ENCODE measurements around the gene RAB10.
"Not testable (repeated sequence)": the region's sequence is repeated elsewhere in the genome, so short reads cannot be mapped to it uniquely, and the experiment has no call there.

RAB10 gene

DNA sequence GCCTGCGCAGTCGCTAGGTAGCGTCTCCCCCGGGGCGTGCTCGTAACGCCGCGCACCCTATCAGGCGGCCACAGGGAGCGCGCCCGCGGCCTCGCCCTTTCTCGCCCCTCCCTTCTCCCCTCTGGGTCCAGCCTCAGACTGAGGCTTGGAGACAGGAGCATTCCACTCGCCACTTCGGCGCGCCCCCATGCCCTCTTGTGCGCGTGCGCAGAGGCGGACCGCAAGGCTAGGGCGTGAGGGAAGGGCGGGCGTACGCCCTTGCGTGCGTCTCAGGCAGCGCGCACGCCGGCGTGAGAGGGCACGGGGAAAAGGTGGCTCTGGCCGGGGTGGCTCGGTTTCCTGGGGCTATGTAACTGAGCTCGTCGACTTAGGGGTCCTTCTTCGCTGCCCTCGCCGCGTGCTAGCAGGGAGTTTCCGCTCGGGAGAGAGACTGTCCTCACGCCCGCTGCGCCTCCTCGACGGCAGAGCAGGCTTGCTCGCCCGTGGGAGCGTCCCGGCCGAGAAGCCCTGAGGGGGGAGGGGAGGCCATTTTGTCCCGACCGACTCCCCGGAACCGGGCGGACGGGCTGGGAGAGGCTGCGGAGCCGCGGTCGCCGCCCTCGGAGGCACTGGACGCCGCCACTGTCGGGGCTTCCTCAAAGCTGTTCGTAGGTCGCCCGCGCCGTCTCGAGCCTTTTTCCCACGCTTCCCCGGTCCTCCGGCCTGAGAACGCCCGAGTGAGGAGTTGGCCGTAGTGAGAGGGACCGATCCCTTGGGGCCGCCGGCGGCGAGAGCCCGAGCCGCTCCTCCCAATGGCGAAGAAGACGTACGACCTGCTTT lies at the start of gene RAB10:
Gene RAB10 (plus strand): TSS at position 267 of the 819 bp plus-strand sequence. CDS start 525 bp downstream, at position 792.
- H3K4me3 ChIP-seq (ENCODE audit: low read depth, low read length), result peak within 1 kb of the TSS; percentile 99
- peak; percentile 96 for DNase-seq (ENCODE audit: low read depth)

DNA sequence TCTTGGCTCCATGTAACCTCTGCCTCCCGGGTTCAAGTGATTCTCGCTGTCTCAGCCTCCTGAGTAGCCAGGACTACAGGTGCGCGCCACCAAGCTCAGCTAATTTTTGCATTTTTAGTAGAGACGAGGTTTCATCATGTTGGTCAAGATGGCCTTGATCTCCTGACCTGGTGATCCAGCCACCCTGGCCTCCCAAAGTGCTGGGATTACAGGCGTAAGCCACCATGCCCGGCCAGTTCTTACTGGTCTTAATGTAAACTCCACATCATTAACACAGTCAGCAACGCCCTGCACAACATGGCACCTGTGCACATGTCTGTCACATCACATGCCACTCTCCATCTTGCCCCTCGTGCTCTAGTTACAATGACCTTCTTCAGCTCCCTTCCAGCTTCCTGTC lies 45.8 kb upstream of the RAB10 start:
- H3K4me3 ChIP-seq (ENCODE audit: low read depth, low read length), result no peak overlapping the region
- DNase-seq (ENCODE audit: low read depth), result no peak

DNA sequence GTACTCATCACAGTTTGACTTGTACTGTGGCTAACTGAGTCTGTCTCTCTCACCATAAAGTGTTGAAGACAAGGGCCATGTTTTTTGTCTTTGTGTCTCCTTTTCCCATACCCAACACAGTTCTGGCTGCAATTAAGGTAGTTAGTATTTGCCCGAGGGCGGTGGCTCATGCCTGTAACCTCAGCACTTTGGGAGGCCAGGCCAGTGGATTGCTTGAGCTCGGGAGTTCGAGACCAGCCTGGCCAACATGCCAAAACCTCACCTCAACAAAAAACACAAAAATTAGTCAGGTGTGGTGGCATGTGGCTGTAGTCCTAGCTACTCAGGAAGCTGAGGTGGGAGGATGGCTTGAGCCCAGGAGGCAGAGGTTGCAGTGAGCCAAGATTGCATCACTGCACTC lies 44.7 kb upstream of the RAB10 start:
- DNase-seq (ENCODE audit: low read depth), result no peak

DNA sequence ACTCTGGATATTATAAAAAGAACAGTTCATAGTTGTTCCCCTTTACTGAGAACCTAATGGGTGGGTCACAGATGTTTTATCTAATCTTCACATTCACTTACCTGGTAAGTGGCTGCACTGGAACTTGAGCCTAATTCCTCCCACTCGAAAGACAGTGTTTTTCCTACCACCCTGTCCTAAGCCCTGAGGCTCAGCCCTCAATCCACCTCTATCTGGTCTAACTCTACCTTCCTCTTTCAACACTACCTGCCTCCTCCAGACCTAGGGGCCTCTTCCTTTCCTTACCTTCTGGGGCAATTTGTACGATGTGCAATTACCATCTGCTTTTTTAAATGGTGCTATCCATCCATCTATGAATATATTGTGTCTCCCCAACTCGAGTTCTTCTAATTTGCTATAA lies 41.9 kb upstream of the RAB10 start:
- no peak overlapping the region for H3K4me3 ChIP-seq (ENCODE audit: low read depth, low read length)
- no peak for DNase-seq (ENCODE audit: low read depth)

More for the DNA sequence above, 44.7 kb upstream of the RAB10 start:
- no peak overlapping the region for H3K4me3 ChIP-seq (ENCODE audit: low read depth, low read length)

DNA sequence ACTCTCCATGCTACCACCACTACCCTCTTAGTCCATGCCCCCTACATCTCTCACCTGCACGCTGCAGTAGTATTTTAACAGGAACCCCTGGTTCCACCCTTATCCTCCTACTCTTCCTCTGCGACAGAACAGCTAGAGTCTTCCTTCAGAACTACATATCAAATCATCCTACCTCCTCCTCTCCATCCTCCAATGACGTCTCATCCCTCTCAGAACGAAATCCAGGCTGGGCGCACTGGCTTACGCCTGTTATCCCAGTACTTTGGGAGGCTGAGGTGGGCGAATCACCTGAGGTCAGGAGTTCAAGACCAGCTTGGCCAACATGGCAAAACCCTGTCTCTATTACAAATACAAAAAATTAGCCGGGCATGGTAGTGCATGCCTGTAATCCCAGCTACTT lies 41.3 kb upstream of the RAB10 start:
- H3K4me3 ChIP-seq (ENCODE audit: low read depth, low read length), result no peak overlapping the region
- DNase-seq (ENCODE audit: low read depth), result no peak

DNA sequence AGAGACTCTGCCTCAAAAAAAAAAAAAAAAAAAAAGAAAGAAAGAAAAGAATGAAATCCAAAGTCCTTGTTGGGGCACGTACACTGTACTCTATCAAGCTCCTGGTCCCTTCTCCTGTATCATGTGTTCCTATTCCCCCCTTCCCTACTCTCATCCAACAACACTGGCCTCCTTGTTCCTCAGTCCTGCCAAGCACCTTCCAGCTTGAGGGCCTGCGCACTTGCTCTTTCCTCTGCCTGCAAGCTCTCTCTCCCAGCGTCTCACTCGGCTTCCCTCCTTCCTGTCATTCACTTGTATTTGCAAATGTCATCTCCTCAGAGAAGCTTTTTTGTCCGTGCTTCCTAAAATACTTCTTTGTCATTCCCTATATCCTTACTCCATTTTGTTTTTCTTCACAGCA lies 40.8 kb upstream of the RAB10 start:
- H3K4me3 ChIP-seq (ENCODE audit: low read depth, low read length), result no peak overlapping the region

DNA sequence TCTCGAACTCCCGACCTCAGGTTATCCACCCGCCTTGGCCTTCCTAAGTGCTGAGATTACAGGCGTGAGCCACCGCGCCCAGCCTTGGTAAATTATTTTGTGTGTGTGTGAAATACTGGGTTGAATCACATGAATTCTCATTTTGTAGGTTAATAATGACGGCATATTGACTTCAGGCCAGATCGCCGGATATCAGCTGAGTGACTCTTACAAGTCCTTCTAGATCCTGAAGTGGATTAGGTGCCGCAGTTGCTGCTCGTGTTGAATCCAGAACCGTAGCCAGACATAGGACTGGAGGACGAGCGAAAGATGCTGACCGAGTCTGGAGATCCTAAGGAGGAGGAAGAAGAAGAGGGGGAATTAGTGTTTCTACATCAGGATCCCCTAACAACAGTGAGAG lies 39.4 kb upstream of the RAB10 start:
- no peak overlapping the region for H3K4me3 ChIP-seq (ENCODE audit: low read depth, low read length)
- no peak for DNase-seq (ENCODE audit: low read depth)

More for the DNA sequence above, 40.8 kb upstream of the RAB10 start:
- no peak for DNase-seq (ENCODE audit: low read depth)

DNA sequence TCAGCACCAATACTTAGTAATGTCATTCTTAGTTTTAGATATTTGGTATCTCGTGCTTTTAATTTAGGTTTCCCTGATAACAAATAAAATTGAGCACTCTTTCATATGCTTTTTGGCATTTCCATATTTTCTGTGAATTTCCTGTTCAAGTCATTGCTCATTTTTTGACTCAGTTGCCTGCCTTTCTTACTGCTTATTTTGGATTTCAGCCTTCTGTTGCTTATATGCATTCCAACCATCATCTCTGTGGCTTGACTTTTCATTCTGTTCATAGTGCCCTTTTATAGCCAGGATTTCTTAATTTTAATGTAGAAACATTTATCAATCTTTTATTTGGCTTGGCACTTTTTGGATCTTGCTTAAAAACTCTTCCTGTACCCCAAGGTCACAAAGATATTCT lies 37.0 kb upstream of the RAB10 start:
- no peak overlapping the region for H3K4me3 ChIP-seq (ENCODE audit: low read depth, low read length)

DNA sequence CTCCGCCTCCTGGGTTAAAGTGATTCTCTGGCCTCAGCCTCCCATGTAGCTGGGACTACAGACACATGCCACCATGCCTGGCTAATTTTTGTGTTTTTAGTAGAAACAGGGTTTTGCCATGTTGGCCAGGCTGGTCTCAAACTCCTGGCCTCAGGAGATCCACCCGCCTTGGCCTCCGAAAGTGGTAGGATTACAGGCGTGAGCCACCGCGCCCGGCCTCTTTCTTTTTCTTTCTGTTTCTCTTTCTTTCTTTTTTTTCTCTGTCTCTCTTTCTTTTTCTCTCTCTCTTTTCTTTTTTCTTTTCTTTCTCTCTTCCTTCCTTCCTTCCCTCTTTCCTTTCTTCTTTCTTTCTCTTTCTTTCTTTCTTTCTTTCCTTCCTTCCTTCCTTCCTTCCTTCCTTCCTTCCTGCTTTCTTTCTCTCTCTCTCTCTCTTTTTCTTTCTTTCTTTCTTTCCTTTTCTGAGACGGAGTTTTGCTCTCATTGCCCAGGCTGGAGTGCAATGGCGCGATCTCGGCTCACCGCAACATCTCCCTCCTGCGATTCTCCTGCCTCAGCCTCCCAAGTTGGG lies 35.0 kb upstream of the RAB10 start:
- DNase-seq (ENCODE audit: low read depth); H3K4me3 ChIP-seq (ENCODE audit: low read depth, low read length): not testable (repeated sequence)

More for the DNA sequence above, 37.0 kb upstream of the RAB10 start:
- no peak for DNase-seq (ENCODE audit: low read depth)

DNA sequence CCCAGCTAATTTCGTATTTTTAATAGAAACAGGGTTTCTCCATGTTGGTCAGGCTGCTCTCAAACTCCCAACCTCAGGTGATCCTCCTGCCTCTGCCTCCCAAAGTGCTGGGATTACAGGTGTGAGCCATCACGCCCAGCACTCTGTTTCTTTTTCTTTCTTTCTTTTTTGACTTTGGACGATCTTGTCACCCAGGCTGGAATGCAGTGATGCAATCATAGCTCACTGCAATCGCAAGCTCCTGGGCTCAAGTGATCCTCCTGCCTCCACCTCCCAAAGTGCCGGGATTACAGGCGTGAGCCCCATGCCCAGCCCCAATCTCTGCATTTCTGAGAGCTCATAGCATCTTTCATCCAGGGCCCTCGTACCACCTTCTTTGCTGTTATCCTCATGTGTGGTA lies 34.5 kb upstream of the RAB10 start:
- not testable (repeated sequence) for H3K4me3 ChIP-seq (ENCODE audit: low read depth, low read length); DNase-seq (ENCODE audit: low read depth)

DNA sequence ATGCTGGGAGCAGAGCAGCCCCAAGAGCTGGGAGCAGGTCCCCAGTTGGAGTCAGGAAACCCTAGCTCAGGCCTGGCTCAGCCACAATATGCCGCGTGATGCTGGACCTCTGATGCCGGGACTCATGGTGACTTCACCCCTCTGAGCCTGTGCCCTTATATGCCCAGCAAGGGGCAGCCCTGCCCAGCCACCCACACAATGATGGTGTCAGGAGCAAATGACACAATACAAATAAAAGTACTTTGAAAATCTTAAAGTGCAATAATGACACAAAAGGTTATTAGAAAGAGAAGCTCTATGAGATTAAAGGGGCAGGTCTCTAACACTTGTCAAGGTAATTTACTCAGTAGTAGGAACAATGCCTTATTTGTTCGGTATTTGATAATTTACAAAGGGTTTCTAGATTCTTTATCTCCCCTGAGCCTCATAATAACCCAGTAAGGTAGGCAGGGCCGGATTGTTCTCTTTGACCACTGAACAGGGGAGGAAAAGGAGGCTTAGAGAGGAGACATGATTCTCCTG lies 33.3 kb upstream of the RAB10 start:
- no peak for DNase-seq (ENCODE audit: low read depth)
- no peak overlapping the region for H3K4me3 ChIP-seq (ENCODE audit: low read depth, low read length)

DNA sequence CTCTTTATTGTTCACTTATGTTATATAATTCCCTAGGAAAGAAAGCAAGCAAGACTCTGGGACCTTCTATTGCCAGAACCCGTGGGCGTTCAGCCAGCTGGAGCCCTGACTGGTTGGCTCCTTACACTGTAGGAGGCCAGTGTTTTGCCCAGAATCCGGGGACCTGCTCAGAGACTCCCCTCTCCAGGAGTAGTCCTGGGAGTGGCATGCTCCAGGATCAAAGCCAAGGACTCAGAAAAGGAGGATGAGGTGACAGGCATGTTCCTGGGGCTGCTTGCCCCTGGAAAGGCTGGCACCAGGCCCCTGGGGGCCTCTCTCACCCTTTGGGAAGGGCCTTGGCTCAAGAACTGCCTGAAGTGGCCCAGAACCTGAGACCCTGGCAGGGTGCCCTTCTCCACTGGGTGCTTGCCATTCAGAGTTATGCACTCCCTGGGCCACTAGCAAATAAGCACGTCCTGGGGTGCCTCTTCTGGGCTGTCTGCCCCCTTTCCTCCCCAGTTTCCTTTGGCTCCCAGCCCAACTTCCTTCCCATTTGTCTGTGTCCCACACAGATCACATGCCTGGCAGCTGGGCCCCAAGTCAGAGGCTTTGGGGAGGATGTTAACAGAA lies 32.0 kb upstream of the RAB10 start:
- H3K4me3 ChIP-seq (ENCODE audit: low read depth, low read length), result no peak overlapping the region
- no peak for DNase-seq (ENCODE audit: low read depth)

DNA sequence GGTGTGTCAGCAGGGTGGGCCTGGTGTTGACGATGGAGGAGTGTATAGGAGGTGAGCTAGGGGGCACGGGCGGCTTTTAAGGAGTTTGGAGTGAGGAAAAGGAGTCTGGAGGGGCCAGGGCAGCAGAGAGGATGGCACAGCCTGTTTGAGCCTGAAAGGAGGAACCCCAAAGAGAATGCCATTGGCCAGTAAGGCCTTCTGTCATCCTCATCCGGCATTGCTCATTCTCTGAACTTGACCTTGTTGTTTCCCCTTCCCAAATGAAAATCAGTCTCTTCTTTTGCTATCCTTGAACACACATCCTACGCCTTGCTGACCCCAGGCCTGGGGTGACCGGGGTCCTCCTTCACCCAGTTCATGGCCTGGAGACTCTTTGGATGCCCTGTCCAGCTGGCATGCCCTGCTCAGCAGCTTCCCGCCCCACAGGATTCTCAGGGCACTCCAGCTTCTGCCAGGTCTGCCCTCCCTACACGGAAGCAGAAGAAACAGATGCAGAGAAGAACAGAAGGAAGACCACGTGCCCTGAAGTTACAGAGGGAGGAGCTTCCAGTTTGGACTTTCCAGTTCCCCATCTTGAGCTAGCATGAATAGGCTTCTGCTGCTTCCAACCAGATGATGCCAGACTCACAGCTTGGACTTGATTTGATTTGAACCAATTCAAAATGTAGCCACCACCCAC lies 31.1 kb upstream of the RAB10 start:
- no peak overlapping the region for H3K4me3 ChIP-seq (ENCODE audit: low read depth, low read length)
- DNase-seq (ENCODE audit: low read depth), result no peak

DNA sequence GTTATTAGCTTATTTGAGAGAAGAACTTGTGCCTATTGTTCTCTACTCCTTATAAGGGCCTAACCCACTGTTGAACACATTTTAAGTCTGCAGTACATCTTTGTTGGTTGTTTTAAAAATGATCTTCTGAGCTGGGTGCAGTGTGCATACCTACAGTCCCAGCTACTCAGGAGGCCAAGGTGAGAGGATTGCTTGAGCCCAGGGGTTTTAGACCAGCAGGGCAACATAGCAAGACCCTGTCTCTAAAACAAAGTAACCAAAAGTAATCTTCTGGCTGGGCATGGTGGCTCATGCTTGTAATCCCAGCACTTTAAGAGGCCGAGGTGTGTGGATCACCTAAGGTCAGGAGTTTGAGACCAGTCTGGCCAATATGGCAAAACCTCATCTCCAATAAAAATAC lies 25.8 kb upstream of the RAB10 start:
- no peak for DNase-seq (ENCODE audit: low read depth)
- no peak overlapping the region for H3K4me3 ChIP-seq (ENCODE audit: low read depth, low read length)

DNA sequence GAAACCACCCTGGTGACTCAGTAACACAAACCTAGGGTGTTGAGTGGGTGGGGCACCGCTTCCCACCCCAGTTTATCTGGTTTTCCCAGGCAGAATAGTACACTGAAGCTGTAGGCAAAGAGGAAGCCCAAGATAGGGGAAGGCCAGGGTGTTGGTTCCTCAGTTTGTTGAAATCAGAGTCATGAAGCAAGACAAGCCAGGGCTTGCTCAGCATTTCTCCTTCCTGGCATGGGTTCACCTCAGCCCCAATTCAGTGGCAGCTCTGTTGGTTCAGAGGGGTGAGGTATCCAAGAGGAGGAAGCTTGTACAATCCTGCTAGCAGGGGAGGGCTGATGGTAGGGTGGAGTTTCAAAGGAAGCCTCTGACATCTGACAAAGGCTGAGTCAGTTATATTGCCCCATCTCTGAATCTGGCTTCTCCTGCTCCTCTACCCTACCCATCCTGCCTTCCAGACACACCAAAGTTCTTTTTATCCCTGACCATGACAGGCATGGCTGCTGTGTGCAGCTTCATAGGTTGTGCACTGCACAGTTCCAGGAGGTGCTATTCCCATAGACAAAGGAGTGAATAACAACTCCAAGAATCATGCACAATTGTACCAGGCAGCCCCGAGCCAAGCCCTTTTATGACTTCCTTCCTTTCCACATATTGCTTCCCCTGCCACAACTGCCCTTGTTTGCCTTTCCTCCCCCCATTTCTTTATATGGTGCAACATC lies 24.9 kb upstream of the RAB10 start:
- peak; percentile 88 for DNase-seq (ENCODE audit: low read depth)
- no peak overlapping the region for H3K4me3 ChIP-seq (ENCODE audit: low read depth, low read length)

DNA sequence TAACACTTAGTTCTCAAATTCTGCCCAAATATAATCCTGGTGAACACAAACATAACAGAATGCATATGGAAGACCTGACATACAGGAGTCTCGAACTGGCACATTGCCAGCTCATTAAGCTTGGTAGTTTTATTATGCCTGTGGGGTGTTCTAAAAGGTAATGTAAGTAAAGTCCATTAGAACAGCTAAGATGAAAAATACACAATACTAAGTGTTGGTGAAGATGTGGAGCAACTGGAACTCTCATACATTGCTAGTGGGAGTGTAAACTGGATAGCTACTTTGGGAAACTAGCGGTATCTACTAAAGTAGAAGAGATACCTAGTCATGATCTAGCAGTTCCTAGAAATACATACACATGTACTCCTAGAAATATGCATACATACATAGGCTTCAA lies 24.3 kb upstream of the RAB10 start:
- no peak overlapping the region for H3K4me3 ChIP-seq (ENCODE audit: low read depth, low read length)
- no peak for DNase-seq (ENCODE audit: low read depth)

DNA sequence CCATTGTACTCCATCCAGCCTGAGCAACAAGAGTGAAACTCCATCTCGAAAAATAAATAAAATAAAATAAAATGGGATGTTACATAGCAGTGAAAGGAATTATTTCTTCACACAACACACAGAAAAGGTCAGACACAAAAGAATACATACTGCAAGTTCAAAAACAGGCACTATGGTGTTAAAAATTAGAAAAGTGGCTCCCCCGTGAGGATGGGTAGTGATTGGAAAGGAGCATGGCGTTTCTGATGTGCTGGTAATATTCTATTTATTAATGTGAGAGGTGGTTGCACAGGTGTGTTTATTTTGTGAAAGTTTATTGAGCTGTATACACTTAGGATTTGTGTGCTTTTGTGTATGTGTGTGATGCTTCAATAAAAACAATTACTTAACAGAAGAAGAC lies 22.9 kb upstream of the RAB10 start:
- H3K4me3 ChIP-seq (ENCODE audit: low read depth, low read length), result no peak overlapping the region
- DNase-seq (ENCODE audit: low read depth), result no peak

DNA sequence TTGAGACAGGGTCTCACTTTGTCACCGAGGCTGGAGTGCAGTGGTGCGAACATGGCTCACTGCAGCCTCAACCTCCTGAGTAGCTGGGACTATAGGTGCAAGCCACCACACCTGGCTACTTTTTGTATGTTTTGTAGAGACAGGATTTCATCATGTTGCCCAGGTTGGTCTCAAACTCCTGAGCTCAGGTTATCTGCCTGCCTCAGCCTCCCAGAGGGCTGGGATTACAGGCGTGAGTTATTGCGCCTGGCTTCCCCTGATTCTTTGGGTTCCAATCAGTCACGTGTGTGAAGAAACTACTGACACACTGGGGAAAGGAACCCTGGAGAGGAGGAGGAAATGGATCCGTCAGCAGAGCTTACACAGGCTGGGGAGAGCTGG lies 22.3 kb upstream of the RAB10 start:
- DNase-seq (ENCODE audit: low read depth), result no peak
- H3K4me3 ChIP-seq (ENCODE audit: low read depth, low read length), result no peak overlapping the region

All from skeletal muscle cell (primary cell).